GM12878 (cell line): Measurements from ENCODE around the gene SCG3. TPM values are rescaled to one million over a fixed set of nuclear protein-coding genes. Genes with fewer than 3 reads are reported as not detected.

Experiments used
- CBX3 ChIP-seq: fragments of 200-600 bp; sonication (generic); IDR thresholded peaks from 2 replicates; pipeline ENCODE4 v1.6.1; 2016; ENCODE audit warnings: low read depth, borderline replicate concordance
- CHD1 ChIP-seq: IDR thresholded peaks from 2 replicates; pipeline ENCODE4 v1.6.1; 2012; ENCODE audit warnings: low read depth, low read length, improper control_type of control experiment
- CHD4 ChIP-seq: fragments of 200-600 bp; sonication (generic); IDR thresholded peaks from 2 replicates; pipeline ENCODE4 v1.6.1; 2016; ENCODE audit warnings: mild to moderate bottlenecking
- EED ChIP-seq: sonication (generic); IDR thresholded peaks from 2 replicates; pipeline ENCODE4 v1.6.1; 2016; ENCODE audit warnings: antibody characterized with exemption, low read depth
- FOS ChIP-seq: IDR thresholded peaks from 3 replicates; pipeline ENCODE4 v1.6.1; 2011; ENCODE audit warnings: borderline replicate concordance; ENCODE audit not compliant: insufficient read length; ENCODE audit errors: extremely low read depth
- HDAC2 ChIP-seq: fragments of 200-600 bp; sonication (generic); IDR thresholded peaks from 2 replicates; pipeline ENCODE4 v1.6.1; 2017
- IKZF2 ChIP-seq, 2 experiments: fragments of 450-650 bp; IDR thresholded peaks; 2 replicates each; pipeline ENCODE4 v1.6.1; 2017; ENCODE audit warnings: mild to moderate bottlenecking in 2 of 2, moderate library complexity in 2 of 2
- JUNB ChIP-seq: IDR thresholded peaks from 2 replicates; pipeline ENCODE4 v1.6.1; 2016; ENCODE audit warnings: antibody characterized with exemption, mild to moderate bottlenecking
- KDM1A ChIP-seq: fragments of 200-600 bp; sonication (generic); IDR thresholded peaks from 2 replicates; pipeline ENCODE4 v1.6.1; 2016; ENCODE audit warnings: borderline replicate concordance
- NFXL1 ChIP-seq: fragments of 450-650 bp; IDR thresholded peaks from 2 replicates; pipeline ENCODE4 v1.6.1; 2017; ENCODE audit warnings: antibody characterized with exemption, mild to moderate bottlenecking, borderline replicate concordance
- PAX8 ChIP-seq: fragments of 450-650 bp; IDR thresholded peaks from 2 replicates; pipeline ENCODE4 v1.6.1; 2017; ENCODE audit warnings: mild to moderate bottlenecking, moderate library complexity
- RB1 ChIP-seq: fragments of 450-650 bp; formaldehyde crosslinking; IDR thresholded peaks from 2 replicates; pipeline ENCODE4 v1.6.1; 2017; ENCODE audit warnings: mild to moderate bottlenecking, borderline replicate concordance
- RCOR1 ChIP-seq: conservative IDR thresholded peaks from 2 replicates; pipeline ENCODE4 v1.6.1; 2012; ENCODE audit warnings: low read depth, low read length, improper control_type of control experiment
- REST ChIP-seq: IDR thresholded peaks from 2 replicates; pipeline ENCODE4 v1.6.1; 2012; ENCODE audit warnings: mild to moderate bottlenecking, low read depth, low read length
- SMAD1 ChIP-seq: fragments of 450-650 bp; IDR thresholded peaks from 2 replicates; pipeline ENCODE4 v1.6.1; 2018; ENCODE audit warnings: mild to moderate bottlenecking, low read depth; ENCODE audit not compliant: partially characterized antibody
- SPI1 ChIP-seq: IDR thresholded peaks from 2 replicates; pipeline ENCODE4 v1.6.1; 2011; ENCODE audit warnings: low read depth, mild to moderate bottlenecking, low read length, moderate library complexity, borderline replicate concordance; ENCODE audit not compliant: insufficient read depth
- ZNF622 ChIP-seq: fragments of 450-650 bp; IDR thresholded peaks from 2 replicates; pipeline ENCODE4 v1.6.1; 2017; ENCODE audit warnings: mild to moderate bottlenecking, inconsistent platforms
- polyA plus RNA-seq, 11 experiments: library from polyadenylated mRNA; depleted of rRNA in 4 of 11; unstranded in 6 of 11; stranded (reverse) in 5 of 11; fragments of >200 nt; fragmentation: Nextera tagmentation in 4 of 11; fragmentation: Illumina TruSeq in 1 of 11; extraction: Ambion mirVana in 4 of 11; extraction: Trizol in 1 of 11; gene quantifications; 1 replicate in 1 of 11; 2 replicates in 10 of 11; pipeline versions ENCODE4 v1.2.1 to v1.2.3, GENCODE V29; 2011 to 2016; ENCODE audit warnings: inconsistent platforms in 2 of 11, missing spikeins in 2 of 11, low read depth in 1 of 11
- total RNA-seq, 4 experiments: library from RNA; depleted of rRNA in 3 of 4; stranded (reverse); fragments of >200 nt in 3 of 4; fragmentation: Illumina TruSeq in 1 of 4; extraction: Trizol in 1 of 4; gene quantifications; 2 replicates each; pipeline versions ENCODE4 v1.2.1 to v1.2.3, GENCODE V29; 2013 to 2021
- TF ChIP-seq, protein P1 (sequence below): fragments of 450-650 bp; IDR thresholded peaks from 2 replicates; pipeline ENCODE4 v1.6.1; 2016; ENCODE audit warnings: mild to moderate bottlenecking
- TF ChIP-seq, protein P2 (sequence below), 3 experiments: IDR thresholded peaks in 2 of 3; conservative IDR thresholded peaks in 1 of 3; 2 replicates each; pipeline ENCODE4 v1.5.1; 2011; ENCODE audit warnings: low read depth in 3 of 3, low read length in 3 of 3, mild to moderate bottlenecking in 3 of 3, control low read depth in 2 of 3, moderate library complexity in 2 of 3, inconsistent platforms in 1 of 3, mixed read lengths in 1 of 3; ENCODE audit not compliant: control insufficient read depth in 2 of 3, insufficient read depth in 1 of 3; ENCODE audit errors: extremely low read depth in 1 of 3
- TF ChIP-seq, protein P3 (sequence below): fragments of 450-650 bp; IDR thresholded peaks from 2 replicates; pipeline ENCODE4 v1.6.1; 2018; ENCODE audit warnings: mild to moderate bottlenecking, low read depth, moderate library complexity; ENCODE audit not compliant: partially characterized antibody
- TF ChIP-seq, protein P4 (sequence below): fragments of 150-350 bp; IDR thresholded peaks from 2 replicates; pipeline ENCODE4 v1.6.1; 2014; ENCODE audit warnings: mild to moderate bottlenecking, low read depth, low read length

SCG3 gene
- total and polyA plus RNA-seq, 10 of the 15 experiments (the other 5 are each of a cell fraction or from before 2014, with no cell fraction given), result 0.03 to 0.15 (median 0.04) TPM; not detected in 7

GRCh38 chr15:51736069-51736468 is 54.8 kb downstream of the SCG3 start (continued):
- TF ChIP-seq, protein P1, sequence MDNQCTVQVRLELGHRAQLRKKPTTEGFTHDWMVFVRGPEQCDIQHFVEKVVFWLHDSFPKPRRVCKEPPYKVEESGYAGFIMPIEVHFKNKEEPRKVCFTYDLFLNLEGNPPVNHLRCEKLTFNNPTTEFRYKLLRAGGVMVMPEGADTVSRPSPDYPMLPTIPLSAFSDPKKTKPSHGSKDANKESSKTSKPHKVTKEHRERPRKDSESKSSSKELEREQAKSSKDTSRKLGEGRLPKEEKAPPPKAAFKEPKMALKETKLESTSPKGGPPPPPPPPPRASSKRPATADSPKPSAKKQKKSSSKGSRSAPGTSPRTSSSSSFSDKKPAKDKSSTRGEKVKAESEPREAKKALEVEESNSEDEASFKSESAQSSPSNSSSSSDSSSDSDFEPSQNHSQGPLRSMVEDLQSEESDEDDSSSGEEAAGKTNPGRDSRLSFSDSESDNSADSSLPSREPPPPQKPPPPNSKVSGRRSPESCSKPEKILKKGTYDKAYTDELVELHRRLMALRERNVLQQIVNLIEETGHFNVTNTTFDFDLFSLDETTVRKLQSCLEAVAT, result no peak
- no peak for TF ChIP-seq CBX3
- TF ChIP-seq, protein P2, sequence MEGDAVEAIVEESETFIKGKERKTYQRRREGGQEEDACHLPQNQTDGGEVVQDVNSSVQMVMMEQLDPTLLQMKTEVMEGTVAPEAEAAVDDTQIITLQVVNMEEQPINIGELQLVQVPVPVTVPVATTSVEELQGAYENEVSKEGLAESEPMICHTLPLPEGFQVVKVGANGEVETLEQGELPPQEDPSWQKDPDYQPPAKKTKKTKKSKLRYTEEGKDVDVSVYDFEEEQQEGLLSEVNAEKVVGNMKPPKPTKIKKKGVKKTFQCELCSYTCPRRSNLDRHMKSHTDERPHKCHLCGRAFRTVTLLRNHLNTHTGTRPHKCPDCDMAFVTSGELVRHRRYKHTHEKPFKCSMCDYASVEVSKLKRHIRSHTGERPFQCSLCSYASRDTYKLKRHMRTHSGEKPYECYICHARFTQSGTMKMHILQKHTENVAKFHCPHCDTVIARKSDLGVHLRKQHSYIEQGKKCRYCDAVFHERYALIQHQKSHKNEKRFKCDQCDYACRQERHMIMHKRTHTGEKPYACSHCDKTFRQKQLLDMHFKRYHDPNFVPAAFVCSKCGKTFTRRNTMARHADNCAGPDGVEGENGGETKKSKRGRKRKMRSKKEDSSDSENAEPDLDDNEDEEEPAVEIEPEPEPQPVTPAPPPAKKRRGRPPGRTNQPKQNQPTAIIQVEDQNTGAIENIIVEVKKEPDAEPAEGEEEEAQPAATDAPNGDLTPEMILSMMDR (IDR thresholded peaks at IDR 0.05 in 2 of 3, conservative IDR thresholded peaks at IDR 0.05 in 1 of 3; ENCODE audit: control insufficient read depth in 2 of 3, extremely low read depth in 1 of 3, insufficient read depth in 1 of 3, low read depth in 3 of 3, low read length in 3 of 3), result no peak
- no peak for TF ChIP-seq KDM1A
- TF ChIP-seq, protein P3, sequence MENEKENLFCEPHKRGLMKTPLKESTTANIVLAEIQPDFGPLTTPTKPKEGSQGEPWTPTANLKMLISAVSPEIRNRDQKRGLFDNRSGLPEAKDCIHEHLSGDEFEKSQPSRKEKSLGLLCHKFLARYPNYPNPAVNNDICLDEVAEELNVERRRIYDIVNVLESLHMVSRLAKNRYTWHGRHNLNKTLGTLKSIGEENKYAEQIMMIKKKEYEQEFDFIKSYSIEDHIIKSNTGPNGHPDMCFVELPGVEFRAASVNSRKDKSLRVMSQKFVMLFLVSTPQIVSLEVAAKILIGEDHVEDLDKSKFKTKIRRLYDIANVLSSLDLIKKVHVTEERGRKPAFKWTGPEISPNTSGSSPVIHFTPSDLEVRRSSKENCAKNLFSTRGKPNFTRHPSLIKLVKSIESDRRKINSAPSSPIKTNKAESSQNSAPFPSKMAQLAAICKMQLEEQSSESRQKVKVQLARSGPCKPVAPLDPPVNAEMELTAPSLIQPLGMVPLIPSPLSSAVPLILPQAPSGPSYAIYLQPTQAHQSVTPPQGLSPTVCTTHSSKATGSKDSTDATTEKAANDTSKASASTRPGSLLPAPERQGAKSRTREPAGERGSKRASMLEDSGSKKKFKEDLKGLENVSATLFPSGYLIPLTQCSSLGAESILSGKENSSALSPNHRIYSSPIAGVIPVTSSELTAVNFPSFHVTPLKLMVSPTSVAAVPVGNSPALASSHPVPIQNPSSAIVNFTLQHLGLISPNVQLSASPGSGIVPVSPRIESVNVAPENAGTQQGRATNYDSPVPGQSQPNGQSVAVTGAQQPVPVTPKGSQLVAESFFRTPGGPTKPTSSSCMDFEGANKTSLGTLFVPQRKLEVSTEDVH, result no peak
- TF ChIP-seq IKZF2 (IDR thresholded peaks at IDR 0.05), result peak in 1 of 2 experiments; percentile 44; a peak in 1 of 4 replicates
- 0 out of 2 replicates have a peak, but pooled peaks have one; percentile 41 for TF ChIP-seq EED
- no peak for TF ChIP-seq RB1
- TF ChIP-seq RCOR1, result no peak
- TF ChIP-seq, protein P4, sequence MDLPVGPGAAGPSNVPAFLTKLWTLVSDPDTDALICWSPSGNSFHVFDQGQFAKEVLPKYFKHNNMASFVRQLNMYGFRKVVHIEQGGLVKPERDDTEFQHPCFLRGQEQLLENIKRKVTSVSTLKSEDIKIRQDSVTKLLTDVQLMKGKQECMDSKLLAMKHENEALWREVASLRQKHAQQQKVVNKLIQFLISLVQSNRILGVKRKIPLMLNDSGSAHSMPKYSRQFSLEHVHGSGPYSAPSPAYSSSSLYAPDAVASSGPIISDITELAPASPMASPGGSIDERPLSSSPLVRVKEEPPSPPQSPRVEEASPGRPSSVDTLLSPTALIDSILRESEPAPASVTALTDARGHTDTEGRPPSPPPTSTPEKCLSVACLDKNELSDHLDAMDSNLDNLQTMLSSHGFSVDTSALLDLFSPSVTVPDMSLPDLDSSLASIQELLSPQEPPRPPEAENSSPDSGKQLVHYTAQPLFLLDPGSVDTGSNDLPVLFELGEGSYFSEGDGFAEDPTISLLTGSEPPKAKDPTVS, result no peak
- no peak for TF ChIP-seq CHD4
- TF ChIP-seq REST, result no peak
- no peak for TF ChIP-seq PAX8
- no peak for TF ChIP-seq SPI1
- no peak for TF ChIP-seq FOS
- no peak for TF ChIP-seq NFXL1
- TF ChIP-seq HDAC2, result no peak
- no peak for TF ChIP-seq SMAD1
- TF ChIP-seq CHD1, result no peak
- TF ChIP-seq JUNB, result peak; percentile 69
- no peak for TF ChIP-seq ZNF622
